Measurements from ENCODE around the gene BCAS3.
"Not testable (repeated sequence)": the region's sequence is repeated elsewhere in the genome, so short reads cannot be mapped to it uniquely, and the experiment has no call there.

The BCAS3 gene

DNA sequence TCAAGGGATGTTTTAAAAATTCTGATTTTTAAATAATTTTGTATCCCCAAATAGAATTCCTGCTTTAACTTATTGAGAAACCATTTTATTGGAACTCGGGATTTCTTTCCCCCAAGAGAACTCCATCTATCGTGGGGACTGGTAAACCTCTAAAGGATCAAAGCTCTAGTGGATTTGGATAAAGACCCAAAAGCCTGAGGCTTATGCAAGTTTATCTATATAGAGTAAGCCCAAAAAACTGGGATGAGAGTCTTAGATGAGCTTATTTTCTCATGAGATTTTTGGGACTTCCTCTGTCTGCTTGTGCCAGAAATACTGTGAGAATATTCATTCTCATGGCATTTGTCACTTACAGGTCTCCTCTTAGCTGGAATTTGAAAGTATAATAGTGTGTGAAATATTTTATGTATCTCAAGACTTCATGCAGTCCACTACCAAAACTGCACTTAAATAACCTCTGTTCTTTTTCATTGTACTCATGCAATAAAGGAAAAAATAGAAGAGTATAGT lies 333.1 kb downstream of the BCAS3 start:
- DNase-seq, result no peak

DNA sequence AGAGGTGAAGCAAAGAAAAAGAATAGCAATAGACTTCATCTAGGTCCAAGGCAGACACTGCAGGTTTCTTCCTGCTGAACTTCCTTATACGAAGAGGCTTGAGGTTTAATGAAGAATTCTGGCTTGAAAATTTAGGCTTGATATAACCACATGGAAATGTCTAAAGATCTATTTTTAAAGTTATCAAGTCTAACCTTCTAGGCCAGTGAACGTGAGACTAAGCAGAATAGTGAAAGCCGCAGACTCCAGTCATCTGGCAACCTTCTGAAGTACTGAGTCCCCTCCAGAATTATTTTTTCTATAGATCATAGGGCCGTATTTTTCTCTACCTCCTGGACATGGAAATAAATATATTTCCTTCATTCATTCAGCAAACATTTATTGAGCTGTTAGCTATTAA lies 333.6 kb downstream of the BCAS3 start:
- DNase-seq, result no peak

DNA sequence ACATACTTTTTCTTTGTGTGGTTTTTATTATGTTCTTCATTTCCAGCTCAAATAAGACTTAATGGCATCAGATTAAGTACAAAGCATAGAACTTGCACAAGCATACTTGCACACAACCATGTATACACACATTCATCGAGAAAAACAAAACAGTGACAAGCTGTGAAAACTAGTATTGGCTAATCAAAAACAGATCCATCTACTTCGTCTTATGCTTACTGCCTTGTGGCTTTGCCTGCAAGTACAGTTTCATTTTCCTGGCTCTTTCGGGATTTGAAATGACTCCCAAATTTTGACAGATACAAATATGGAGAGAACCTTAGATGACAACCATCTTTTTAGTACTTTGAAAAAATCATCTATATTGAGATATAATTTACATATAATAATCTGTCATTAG lies 338.3 kb downstream of the BCAS3 start:
- DNase-seq, result no peak

DNA sequence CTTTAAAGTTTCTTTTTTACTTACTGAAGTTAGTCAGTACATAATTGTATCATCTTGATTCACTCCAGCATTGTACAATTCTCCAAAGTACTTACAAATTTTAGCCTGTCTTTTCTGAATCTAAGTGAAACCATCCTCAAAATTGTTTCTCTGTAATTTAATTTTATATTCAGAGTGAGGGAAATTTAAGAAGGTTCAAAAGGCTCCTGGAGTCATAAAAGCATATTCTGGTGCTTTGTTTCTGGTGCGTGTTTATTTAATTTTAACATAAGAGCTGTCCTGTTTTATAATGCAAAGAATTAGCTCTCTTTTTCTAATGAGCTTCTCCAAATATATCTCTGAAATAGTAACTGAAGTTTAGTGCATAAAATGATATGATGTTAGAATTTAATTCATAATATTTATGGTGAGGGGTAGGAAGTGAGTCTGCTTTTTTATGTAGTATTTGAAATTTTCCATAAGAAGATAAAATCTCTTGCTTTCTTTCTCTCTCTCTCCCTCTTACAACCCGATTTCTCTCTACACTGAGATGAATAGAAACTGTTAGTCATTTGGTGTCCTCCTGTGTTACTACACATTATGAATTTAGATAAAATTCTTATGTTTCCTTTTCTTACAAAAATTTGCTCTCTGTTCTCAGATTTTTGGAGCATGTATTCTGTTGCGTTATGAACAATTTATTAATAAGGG lies 339.8 kb downstream of the BCAS3 start:
- DNase-seq, result no peak

DNA sequence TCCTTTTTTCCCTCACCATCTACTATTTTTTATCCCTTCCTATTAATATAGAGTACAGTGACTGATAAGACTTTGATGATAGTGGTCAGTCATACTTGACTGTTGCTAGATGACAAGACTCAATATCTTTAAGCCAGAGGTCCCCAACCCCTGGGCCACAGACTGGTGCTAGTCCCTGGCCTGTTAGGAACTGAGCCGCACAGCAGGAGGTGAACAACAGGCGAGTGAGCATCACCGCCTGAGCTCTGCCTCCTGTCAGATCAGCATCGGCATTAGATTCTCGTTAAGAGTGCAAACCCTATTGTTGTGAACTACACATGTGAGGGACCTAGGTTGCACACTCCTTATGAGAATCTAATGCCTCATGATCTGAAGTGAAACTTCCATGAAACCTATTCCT lies 341.3 kb downstream of the BCAS3 start:
- no peak for DNase-seq

DNA sequence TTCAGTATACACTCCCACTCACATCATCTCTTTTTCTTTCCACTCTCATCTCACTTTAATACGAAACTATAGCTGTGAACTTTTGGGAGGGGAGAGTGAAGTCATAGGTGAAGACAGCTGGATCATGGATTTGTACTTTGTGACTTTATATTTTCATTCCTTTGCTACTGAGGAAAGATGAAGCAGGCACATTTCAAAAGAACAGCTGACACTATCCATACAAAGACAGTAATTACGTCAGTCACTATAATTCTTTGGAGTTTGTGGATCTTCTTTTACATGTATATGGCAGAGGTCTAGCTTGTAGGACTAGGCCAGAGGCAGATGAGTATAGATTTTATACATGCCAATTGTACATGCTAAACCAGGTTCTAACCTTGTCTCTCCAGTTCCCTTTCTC lies 346.3 kb downstream of the BCAS3 start:
- no peak for DNase-seq

DNA sequence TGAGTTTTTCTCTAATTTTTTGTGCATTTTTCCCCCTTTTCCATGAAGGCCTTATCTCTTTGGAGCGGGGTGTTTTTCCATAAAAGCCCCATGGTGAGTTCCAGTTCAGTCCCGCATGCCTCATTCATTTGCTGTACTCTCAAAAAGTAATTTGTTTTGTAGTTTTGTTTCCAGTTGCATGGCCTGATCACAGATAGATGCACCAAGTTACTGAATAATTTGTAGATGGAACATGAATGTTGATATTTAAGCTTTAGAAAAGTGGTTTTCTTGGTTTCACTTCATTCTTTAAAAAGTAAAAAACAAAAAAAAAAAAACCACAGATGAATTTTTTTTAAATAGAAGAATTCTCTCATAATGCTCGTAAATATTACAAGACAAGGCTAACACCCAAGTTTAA lies 349.2 kb downstream of the BCAS3 start:
- DNase-seq, result no peak

DNA sequence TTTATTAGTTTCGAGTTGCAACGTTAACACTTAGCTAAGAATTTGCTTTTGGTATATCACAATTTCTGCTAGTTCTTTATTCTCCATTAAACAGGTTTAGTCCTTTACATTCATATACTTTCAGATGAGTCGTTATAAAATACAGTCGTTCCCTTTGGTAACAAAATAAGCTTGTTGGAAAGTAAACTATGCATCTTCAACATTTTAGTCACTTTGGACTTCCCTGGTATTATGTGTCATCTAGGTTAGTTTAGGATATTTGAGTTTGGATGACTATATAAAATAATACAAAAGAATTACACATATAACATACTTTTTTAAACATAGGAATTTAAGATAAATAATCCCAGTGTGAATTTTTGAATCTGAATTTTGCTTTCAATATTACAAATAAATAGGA lies 351.5 kb downstream of the BCAS3 start:
- no peak for DNase-seq

DNA sequence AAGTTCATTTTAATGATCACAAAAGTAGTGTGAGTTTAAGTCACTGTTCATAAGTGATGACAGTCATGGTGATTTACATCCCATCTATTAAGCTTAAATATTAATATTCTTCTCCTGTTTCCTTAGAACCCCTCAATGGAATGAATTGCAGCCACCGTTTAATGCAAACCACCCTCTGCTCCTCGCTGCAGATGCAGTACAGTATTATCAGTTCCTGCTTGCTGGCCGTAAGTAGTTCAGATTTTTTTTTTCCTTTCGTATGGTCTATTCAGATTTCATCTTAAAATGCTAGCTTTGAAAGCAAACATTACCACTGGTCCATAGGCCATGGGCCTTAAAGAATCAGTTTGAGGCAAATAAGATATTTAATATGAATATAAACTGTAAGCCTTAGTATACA lies 363.0 kb downstream of the BCAS3 start:
- DNase-seq, result no peak

DNA sequence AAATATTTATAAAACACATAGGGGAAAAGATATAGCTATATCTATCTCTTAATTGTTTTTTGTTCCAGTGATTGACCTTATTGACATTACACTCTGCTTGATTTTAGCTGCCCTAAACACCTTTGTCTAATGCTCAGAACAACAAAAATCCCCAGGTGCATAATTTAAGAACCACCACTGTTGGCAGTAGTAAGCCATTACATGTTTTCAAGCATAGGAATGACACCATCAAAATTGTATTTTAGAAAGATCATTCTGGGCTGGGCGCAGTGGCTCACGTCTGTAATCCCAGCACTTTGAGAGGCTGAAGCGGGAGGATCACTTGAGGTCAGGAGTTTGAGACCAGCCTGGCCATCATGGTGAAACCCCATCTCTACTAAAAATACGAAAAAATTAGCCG lies 364.7 kb downstream of the BCAS3 start:
- not testable (repeated sequence) for DNase-seq

DNA sequence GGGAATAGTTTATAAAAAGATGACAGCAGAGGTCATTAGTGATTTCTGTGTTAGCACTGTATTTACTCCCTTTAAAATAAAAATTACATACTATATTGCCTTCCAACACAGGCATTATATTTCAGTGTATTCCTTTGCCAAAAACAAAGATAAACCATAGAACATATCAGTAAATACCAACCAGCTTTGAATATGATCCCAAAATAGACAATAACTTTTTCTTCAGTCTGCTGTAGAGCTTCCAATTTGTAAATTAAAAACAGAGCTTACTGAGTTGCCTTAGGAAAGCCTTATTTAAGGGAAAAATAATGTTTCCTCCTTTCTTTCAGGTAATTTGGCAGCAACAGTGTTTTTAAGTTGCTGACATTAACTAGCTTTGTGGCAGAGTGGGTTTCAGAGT lies 369.9 kb downstream of the BCAS3 start:
- DNase-seq, result no peak

DNA sequence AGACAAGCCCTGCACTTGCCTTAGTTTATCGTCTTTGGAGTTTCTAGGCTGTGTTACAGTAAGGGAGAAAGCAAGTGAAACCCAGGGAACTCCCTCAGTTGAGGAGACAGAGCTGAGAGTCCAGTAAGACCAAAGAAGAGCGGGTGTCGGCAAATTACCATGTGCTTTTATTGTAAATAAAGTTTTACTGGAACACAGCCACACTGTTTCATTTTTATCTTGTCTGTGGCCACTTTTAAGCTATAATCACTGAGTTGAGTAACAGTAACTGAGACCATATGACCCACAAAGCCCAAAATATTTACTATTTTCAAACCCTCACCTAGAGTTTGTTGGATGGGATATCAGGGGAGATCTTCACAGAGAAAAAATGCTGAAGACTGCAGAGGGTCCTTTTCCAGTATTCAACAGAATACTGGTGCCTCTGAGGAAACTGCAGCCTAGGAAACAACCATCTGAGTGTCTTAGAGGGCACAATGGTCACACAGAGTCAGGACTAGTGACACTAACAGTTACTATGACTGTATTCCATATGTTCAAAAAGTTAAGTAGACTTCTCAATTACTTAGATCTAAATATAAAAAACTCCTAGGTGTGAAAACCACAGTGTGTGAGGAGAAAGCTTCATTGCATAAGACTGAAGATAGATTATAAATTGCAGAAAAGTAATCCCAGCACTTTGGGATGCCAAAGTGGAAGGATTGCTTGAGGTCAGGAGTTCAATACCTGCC lies 370.9 kb downstream of the BCAS3 start:
- no peak for DNase-seq

DNA sequence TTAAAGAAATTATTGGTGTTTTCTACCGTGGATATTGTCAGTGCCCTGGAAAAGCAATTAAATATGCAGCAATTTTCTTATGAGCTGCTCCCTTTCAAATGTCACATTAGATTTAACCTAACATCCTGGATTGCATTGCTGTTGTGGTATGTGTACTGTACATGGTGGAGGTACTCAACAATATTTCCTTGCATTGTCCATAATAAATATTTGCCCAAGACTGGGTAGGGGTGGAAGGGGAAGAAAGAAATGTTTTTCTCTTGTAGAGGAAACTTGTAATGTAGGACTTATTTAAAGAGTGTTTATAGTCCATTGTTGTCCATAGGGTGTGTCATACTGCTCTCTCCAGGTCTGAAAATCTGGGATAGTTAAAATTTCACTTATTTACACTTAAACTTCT lies 375.8 kb downstream of the BCAS3 start:
- DNase-seq, result no peak

DNA sequence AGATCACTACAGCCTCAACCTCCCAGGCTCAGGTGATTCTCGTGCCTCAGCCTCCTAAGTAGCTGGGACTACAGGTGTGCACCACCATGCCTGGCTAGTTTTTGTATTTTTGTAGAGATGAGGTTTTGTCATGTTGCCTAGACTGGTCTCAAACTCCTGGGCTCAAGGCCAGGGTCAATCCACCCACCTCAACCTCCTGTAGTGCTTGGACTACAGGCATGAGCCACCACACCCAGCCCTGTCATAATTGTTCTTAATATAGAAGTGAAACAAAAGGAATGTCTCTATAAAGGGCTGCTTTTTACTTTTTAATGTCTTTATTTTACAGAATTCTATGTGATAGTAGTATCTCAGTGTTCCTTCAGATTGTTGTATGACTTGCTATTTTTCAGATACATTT lies 376.8 kb downstream of the BCAS3 start:
- DNase-seq, result no peak

DNA sequence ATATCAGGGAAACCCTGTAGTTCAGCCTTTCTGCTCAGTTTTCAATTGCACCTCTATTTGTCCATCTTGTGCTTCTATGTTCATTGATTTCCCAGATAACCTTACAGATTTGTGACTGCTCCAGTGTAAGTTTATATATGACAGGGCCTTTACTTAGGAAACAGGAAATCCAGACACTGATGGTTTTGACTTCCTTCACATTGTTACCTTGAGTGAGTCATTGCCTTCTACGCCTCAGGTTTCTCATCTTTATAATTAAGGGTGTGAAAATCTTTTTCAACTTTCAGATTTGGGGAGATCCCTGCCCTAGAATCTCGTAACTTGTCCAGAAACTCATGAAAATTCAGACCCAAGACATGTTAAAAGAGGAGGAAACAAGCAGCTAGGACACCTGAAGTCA lies 379.6 kb downstream of the BCAS3 start:
- DNase-seq, result no peak

DNA sequence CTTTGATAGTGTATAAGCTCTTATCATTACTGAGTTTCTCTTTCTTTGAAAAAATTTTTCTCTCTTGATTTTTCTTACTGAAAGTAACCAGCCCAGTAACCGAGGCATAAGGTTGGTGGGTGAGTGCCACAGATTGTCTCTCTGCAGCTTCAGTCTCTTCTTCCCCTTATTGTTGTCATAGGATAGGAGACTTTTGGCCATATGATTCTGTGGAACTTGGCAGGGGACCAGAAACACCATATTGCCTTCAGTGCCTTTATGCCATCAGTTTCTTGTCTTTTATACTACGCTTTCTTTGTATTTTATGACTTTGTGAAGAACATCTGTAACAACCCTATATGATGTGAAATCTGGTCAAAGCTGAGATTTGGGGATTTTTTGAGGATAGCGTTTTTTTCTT lies 380.4 kb downstream of the BCAS3 start:
- DNase-seq, result peak in 1 of 4 experiments; percentile 6

DNA sequence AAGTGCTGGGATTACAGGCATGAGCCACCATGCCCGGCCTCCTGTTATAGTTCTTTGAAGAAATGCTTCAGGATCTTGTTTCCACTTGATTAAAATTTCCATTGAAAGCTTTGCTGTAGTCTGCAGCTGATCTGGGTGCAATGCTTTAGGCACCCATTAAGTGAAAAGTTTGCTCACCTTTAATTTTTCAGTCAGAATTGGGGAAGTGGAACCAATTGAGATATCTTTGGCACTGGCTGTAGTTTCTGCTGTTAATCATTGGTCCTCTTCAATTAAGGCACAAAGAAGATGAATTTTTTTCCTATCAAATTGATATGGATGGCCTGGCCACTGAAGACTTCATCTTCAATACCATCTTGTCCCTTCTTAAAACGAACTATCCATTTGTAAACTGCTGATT lies 385.9 kb downstream of the BCAS3 start:
- DNase-seq, result no peak

DNA sequence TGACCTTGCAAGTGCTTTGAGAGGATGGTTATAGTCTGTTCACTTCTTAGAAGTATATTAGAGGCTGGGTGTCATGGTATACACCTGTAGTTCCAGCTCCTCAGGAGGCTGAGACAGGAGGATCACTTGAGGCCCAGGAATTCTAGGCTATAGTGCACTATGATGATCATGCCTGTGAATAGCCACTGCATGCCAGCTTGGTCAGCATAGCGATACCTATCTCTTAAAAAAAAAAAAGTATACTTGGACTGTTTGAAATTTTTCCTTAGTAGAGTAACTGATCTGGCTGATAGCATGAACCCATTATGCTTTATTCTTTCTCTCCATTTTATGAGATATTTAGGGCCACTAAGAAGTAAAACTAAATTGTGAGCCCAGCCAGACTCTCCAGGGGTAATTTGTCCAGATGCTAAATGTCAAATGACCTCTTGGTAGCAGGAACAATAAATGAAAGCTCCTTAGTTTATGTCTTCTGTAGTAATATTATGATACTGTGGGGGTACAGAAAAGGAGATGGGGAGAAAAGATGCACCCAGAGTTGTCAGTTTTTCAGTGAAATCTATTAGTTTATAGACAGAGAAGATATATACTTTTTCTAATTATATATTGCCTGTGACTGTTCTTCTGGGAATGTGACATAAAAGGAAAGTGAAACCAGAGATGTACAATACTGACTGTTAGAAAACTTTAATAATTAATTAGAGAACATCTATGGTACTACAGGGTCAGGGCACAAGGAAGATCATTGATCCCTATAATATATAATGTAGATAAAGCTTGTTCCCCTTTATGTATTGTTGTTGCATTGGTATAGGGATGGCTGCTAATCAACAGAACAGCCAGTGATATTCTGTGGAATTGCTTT lies 386.7 kb downstream of the BCAS3 start:
- no peak for DNase-seq

DNA sequence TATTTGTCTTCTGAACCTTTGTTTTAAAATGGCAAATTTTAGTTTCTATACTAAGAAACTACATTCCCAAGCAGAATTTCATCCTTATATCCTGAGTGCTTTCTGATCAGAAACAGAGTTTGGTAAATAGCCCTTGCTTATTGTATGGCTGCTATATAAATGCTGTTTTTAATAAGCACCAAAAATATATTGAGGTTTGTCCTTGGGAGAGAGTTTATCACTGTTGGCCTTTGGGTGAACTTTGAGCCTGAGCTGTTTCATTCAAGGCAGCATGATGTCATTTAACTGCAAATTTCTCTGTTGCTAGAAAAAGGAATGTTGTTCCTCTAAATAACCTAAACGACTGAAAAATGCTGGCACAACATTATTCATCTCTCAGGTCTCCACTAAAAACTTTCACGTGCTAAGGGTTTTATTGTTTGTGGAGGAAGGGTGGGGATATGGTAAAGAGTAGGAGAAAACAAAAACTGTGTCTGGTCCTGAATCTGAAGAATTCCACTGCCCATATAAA lies 387.7 kb downstream of the BCAS3 start:
- DNase-seq, result peak in 1 of 4 experiments; percentile 2

DNA sequence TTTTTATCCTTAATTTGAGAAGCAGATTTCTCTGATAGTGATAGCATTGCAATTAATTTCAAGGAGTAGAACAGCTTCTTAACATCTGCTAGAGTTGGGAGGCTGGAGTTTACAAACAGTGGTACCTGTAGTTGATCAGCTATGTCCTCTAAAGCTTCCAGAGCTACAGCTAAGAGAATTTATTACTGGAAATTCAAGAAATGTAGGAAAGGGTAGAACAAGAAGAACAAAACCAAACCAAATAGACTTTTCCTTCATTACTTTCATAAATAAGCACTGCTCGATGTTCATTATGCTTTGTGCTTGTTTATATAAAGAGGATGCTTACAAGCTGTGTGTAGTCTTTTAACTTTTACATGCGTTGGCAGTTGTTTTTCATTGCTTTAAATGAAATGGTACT lies 388.4 kb downstream of the BCAS3 start:
- DNase-seq, result no peak

DNA sequence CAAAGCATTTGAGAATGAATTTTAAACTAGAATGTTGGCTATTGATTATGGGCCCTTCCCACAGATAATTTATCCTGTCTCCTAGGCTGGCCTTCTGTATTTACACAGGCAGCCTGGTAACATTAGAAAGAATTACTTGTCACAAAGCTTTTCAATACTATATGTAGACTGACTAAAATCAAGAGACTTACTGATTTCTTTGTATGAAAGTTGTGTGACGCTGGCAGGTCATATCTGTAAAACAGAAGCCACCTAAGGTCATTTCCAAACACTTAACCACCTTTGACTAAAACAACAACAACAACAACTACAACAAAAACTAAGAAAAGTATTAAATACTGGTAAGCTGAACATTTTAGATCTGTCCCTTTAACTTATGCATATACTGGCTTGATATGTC lies 393.0 kb downstream of the BCAS3 start:
- no peak for DNase-seq

DNA sequence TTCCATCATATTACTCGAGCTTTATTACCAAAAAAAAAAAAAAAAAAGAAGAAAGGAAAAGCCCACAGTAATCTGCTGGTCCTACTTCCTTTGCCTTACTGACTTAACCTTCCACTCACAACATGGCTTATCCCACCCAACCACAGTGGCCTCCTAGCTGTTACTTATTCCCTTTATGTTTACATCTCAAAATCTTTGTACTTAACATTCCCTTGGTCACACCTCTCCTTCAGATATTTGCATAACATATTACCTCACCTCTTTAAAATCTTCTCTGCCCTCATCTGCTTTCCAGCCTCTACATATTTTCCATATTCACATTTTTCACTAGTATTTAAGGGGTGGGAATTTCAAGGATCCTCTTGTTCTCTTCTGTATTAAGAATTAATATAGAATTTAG lies 395.0 kb downstream of the BCAS3 start:
- DNase-seq, result no peak

DNA sequence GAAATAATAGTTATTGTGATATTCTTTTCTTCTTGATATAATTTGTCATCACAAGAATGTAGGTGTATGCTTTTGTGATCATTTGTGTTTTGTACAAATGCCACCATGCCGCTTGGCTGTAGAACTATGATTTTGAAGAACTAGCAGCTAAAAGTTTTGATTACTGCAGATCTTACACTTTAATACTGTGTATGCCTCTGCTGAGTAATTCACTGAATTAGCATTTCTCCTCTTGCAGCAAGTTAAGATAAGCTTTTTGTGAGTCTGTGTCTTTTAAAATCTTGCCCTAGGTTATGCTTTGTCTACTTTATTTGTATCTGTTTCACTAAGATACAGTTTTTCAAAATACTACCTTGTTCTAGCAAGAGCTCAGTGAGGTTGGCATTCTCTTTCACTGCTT lies 395.5 kb downstream of the BCAS3 start:
- DNase-seq, result no peak
